A549 (cell line): ENCODE measurements around the gene KIFAP3. TPM values are rescaled to one million over a fixed set of nuclear protein-coding genes. Genes with fewer than 3 reads are reported as not detected.

Source experiments
- ATAC-seq, 2 experiments: fragments of 200-7000 bp in 1 of 2; fragments of >200 bp in 1 of 2; cut with Nextera tagmentation in 1 of 2; cut with Tn5 transposase in 1 of 2; 3 replicates each; pipeline versions ENCODE4 v1.8.0 to v1.9.1; 2018 to 2020; ENCODE audit warnings: mild to moderate bottlenecking in 1 of 2, moderate library complexity in 1 of 2
- CTCF ChIA-PET: fragments of 300-600 bp; sonication (Branson Sonifier 250); formaldehyde crosslinking; extraction: SDS; loops from one replicate; lab custom pipeline; 2021; ENCODE audit warnings: antibody characterized with exemption, inconsistent platforms; lab: Yijun Ruan, JAX
- POLR2A ChIA-PET: fragments of 350-600 bp; formaldehyde crosslinking; extraction: SDS; loops from one replicate; lab custom pipeline; 2021; ENCODE audit warnings: antibody characterized with exemption, inconsistent platforms; lab: Yijun Ruan, JAX
- DNase-seq, 2 experiments: peaks; one replicate each; pipeline versions ENCODE4 v3.0.0 to v3.0.0-alpha.2; 2011 to 2016; ENCODE audit warnings: low read depth in 1 of 2, low spot score in 1 of 2
- FAIRE-seq: peaks from 2 replicates; lab custom pipeline; 2011; peaks lifted over from hg19 to GRCh38; lab: Jason Lieb, UNC
- H3K27ac ChIP-seq, 2 experiments: fragments of >200 bp; sonication (Bioruptor Twin); formaldehyde crosslinking; 3 replicates each; pipeline ENCODE4 v1.5.1; 2016 to 2017
- H3K4me1 ChIP-seq: fragments of >200 bp; sonication (Bioruptor Twin); formaldehyde crosslinking; 3 replicates; pipeline ENCODE4 v1.6.1; 2016
- H3K4me2 ChIP-seq: fragments of >200 bp; sonication (Bioruptor Twin); formaldehyde crosslinking; 3 replicates; pipeline ENCODE4 v1.6.1; 2016
- H3K4me3 ChIP-seq: fragments of >200 bp; sonication (Bioruptor Twin); formaldehyde crosslinking; 3 replicates; pipeline ENCODE4 v1.5.1; 2016
- H3K9me3 ChIP-seq: fragments of >200 bp; sonication (Bioruptor Twin); formaldehyde crosslinking; 3 replicates; pipeline ENCODE4 v1.6.1; 2016
- CEBPB ChIP-seq, 2 experiments: fragments of >200 bp in 1 of 2; sonication (Bioruptor Twin) in 1 of 2; formaldehyde crosslinking in 1 of 2; IDR thresholded peaks; 2 replicates each; pipeline ENCODE4 v1.6.1; 2012 to 2016
- EHMT2 ChIP-seq: fragments of 200-600 bp; sonication (generic); IDR thresholded peaks from 2 replicates; pipeline ENCODE4 v1.6.1; 2016; ENCODE audit warnings: antibody characterized with exemption, low read depth, mild to moderate bottlenecking, moderate library complexity
- ELK1 ChIP-seq: fragments of 150-350 bp; IDR thresholded peaks from 2 replicates; pipeline ENCODE4 v1.6.1; 2014; ENCODE audit warnings: low read depth, mild to moderate bottlenecking, low read length
- ESRRA ChIP-seq: fragments of 150-350 bp; IDR thresholded peaks from 2 replicates; pipeline ENCODE4 v1.6.1; 2014; ENCODE audit warnings: mild to moderate bottlenecking, low read length, borderline replicate concordance
- HDAC2 ChIP-seq: fragments of 200-600 bp; sonication (generic); IDR thresholded peaks from 2 replicates; pipeline ENCODE4 v1.6.1; 2016
- HES2 ChIP-seq: fragments of >200 bp; sonication (Bioruptor Twin); formaldehyde crosslinking; IDR thresholded peaks from 2 replicates; pipeline ENCODE4 v1.6.1; 2016
- HEYL ChIP-seq: fragments of 250-450 bp; sonication (Bioruptor Pico); IDR thresholded peaks from 2 replicates; pipeline ENCODE4 v1.8.0; 2021; ENCODE audit warnings: mild to moderate bottlenecking, moderate library complexity
- HOXA7 ChIP-seq: fragments of 250-450 bp; sonication (Bioruptor Pico); IDR thresholded peaks from 2 replicates; pipeline ENCODE4 v1.5.0; 2020; ENCODE audit warnings: mild to moderate bottlenecking, moderate library complexity
- JUN ChIP-seq, 2 experiments: fragments of >200 bp; sonication (Bioruptor Twin); formaldehyde crosslinking; IDR thresholded peaks; 2 replicates in 1 of 2; 3 replicates in 1 of 2; pipeline ENCODE4 v1.6.1; 2016 to 2017
- MAFK ChIP-seq: fragments of 450-650 bp; IDR thresholded peaks from 2 replicates; pipeline ENCODE4 v1.6.1; 2014; ENCODE audit not compliant: partially characterized antibody
- PBX3 ChIP-seq: IDR thresholded peaks from 2 replicates; pipeline ENCODE4 v1.6.1; 2012
- POLR2A ChIP-seq: IDR thresholded peaks from 2 replicates; pipeline ENCODE4 v1.6.1; 2012; ENCODE audit warnings: mild to moderate bottlenecking, low read length
- POLR2AphosphoS2 ChIP-seq: conservative IDR thresholded peaks from 2 replicates; pipeline ENCODE4 v1.6.1; 2012; ENCODE audit warnings: low read length, improper control_type of control experiment, inconsistent platforms
- RAD21 ChIP-seq, 2 experiments: fragments of >200 bp in 1 of 2; sonication (Bioruptor Twin) in 1 of 2; formaldehyde crosslinking in 1 of 2; IDR thresholded peaks in 1 of 2; conservative IDR thresholded peaks in 1 of 2; 2 replicates in 1 of 2; 3 replicates in 1 of 2; pipeline ENCODE4 v1.6.1; 2012 to 2018; ENCODE audit warnings: inconsistent platforms in 1 of 2
- RARB ChIP-seq: fragments of 250-450 bp; sonication (Bioruptor Pico); IDR thresholded peaks from 2 replicates; pipeline ENCODE4 v1.8.0; 2021; ENCODE audit warnings: mild to moderate bottlenecking, moderate library complexity
- RCOR1 ChIP-seq: fragments of 150-350 bp; IDR thresholded peaks from 2 replicates; pipeline ENCODE4 v1.6.1; 2014; ENCODE audit warnings: antibody characterized with exemption, low read length, low read depth
- REST ChIP-seq: fragments of 200-600 bp; sonication (generic); IDR thresholded peaks from 2 replicates; pipeline ENCODE4 v1.6.1; 2016; ENCODE audit warnings: antibody characterized with exemption, mild to moderate bottlenecking, moderate library complexity
- SMC3 ChIP-seq: fragments of >200 bp; sonication (Bioruptor Twin); formaldehyde crosslinking; IDR thresholded peaks from 3 replicates; pipeline ENCODE4 v1.6.1; 2018; ENCODE audit warnings: inconsistent platforms
- SREBF2 ChIP-seq: fragments of 450-650 bp; IDR thresholded peaks from 2 replicates; pipeline ENCODE4 v1.6.1; 2014; ENCODE audit warnings: mild to moderate bottlenecking, moderate library complexity
- ZC3H11A ChIP-seq: fragments of 450-650 bp; IDR thresholded peaks from 2 replicates; pipeline ENCODE4 v1.6.1; 2014; ENCODE audit warnings: antibody characterized with exemption, mild to moderate bottlenecking
- ZSCAN20 ChIP-seq: fragments of 250-450 bp; sonication (Bioruptor Pico); IDR thresholded peaks from 2 replicates; pipeline ENCODE4 v1.8.0; 2022; ENCODE audit warnings: mild to moderate bottlenecking, moderate library complexity
- WGBS: methylation state at CpG from one replicate; pipeline ENCODE4 v1.1.6; 2017; ENCODE audit errors: missing lambda C conversion rate; 5-methylcytosine and 5-hydroxymethylcytosine counted together
- polyA plus RNA-seq, 4 experiments: library from polyadenylated mRNA; depleted of rRNA in 3 of 4; stranded (reverse); fragments of >200 nt; fragmentation: RNase III in 1 of 4; extraction: RNeasy Plus Mini Kit Qiagen cat#74134 plus additional on column Dnase treatment in 1 of 4; gene quantifications; 2 replicates in 3 of 4; 3 replicates in 1 of 4; pipeline ENCODE4 v1.2.3, GENCODE V29; 2011 to 2017
- TF ChIP-seq, protein P1 (sequence below): fragments of >200 bp; sonication (Bioruptor Twin); formaldehyde crosslinking; IDR thresholded peaks from 3 replicates; pipeline ENCODE4 v1.6.1; 2016
- TF ChIP-seq, protein P2 (sequence below): fragments of 250-450 bp; sonication (Bioruptor Pico); IDR thresholded peaks from 2 replicates; pipeline ENCODE4 v1.5.0; 2020; ENCODE audit warnings: low read depth, mild to moderate bottlenecking, moderate library complexity
- TF ChIP-seq, protein P3 (sequence below): fragments of 250-450 bp; sonication (Bioruptor Pico); IDR thresholded peaks from 2 replicates; pipeline ENCODE4 v1.5.0; 2021; ENCODE audit warnings: mild to moderate bottlenecking, moderate library complexity, borderline replicate concordance
- TF ChIP-seq, protein P4 (sequence below): IDR thresholded peaks from 2 replicates; pipeline ENCODE4 v1.6.1; 2012; ENCODE audit warnings: low read depth, borderline replicate concordance

KIFAP3 gene
- polyA plus RNA-seq, 2 of the 4 experiments (the other 2 are of a cell fraction): 11.7 to 19.0 TPM

- POLR2A ChIA-PET: no interaction called here
- FAIRE-seq: no peak
- no peaks in the 10 kb centered on the region for H3K9me3 ChIP-seq
- 93% methylated on average over 1 of the region's 1 CpG for WGBS
- no peak overlapping the region for H3K4me3 ChIP-seq
- no peak overlapping the region for H3K27ac ChIP-seq
- peaks cover 11% of the 10 kb centered on the region for H3K4me1 ChIP-seq
- CTCF ChIA-PET: interaction anchor here (0.9 kb wide), 1 partner anchor 16 kb away, joined by 3 read pairs; no protein-coding TSS in a partner anchor
- no peak for TF ChIP-seq SMC3
- TF ChIP-seq, protein P1, sequence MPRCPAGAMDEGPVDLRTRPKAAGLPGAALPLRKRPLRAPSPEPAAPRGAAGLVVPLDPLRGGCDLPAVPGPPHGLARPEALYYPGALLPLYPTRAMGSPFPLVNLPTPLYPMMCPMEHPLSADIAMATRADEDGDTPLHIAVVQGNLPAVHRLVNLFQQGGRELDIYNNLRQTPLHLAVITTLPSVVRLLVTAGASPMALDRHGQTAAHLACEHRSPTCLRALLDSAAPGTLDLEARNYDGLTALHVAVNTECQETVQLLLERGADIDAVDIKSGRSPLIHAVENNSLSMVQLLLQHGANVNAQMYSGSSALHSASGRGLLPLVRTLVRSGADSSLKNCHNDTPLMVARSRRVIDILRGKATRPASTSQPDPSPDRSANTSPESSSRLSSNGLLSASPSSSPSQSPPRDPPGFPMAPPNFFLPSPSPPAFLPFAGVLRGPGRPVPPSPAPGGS: no peak
- TF ChIP-seq POLR2AphosphoS2: no peak
- TF ChIP-seq HEYL (CRISPR knock-in tag): no peak
- TF ChIP-seq ZSCAN20 (CRISPR knock-in tag): no peak
- TF ChIP-seq, protein P2, sequence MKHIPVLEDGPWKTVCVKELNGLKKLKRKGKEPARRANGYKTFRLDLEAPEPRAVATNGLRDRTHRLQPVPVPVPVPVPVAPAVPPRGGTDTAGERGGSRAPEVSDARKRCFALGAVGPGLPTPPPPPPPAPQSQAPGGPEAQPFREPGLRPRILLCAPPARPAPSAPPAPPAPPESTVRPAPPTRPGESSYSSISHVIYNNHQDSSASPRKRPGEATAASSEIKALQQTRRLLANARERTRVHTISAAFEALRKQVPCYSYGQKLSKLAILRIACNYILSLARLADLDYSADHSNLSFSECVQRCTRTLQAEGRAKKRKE (CRISPR knock-in tag): no peak
- no peak for TF ChIP-seq RARB (CRISPR knock-in tag)
- TF ChIP-seq CEBPB (IDR thresholded peaks at IDR 0.05): no peak
- TF ChIP-seq SREBF2: no peak
- TF ChIP-seq, all 56 proteins: peak for 0
- ATAC-seq (no peak), DNase-seq (no peak)
- no peak overlapping the region for H3K4me2 ChIP-seq
Observed at GRCh38 chr1:170071378-170071777, 3.1 kb downstream of the KIFAP3 start.

GRCh38 chr1:170068923-170069322 lies 5.6 kb downstream of the KIFAP3 start:
- peaks cover 8% of the 10 kb centered on the region for H3K4me1 ChIP-seq
- TF ChIP-seq, protein P3, sequence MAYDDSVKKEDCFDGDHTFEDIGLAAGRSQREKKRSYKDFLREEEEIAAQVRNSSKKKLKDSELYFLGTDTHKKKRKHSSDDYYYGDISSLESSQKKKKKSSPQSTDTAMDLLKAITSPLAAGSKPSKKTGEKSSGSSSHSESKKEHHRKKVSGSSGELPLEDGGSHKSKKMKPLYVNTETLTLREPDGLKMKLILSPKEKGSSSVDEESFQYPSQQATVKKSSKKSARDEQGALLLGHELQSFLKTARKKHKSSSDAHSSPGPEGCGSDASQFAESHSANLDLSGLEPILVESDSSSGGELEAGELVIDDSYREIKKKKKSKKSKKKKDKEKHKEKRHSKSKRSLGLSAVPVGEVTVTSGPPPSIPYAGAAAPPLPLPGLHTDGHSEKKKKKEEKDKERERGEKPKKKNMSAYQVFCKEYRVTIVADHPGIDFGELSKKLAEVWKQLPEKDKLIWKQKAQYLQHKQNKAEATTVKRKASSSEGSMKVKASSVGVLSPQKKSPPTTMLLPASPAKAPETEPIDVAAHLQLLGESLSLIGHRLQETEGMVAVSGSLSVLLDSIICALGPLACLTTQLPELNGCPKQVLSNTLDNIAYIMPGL (CRISPR knock-in tag): no peak
- no peak for TF ChIP-seq ZC3H11A
- no peak for TF ChIP-seq REST
- TF ChIP-seq ESRRA: no peak
- TF ChIP-seq, protein P2 (CRISPR knock-in tag): no peak
- no peak for TF ChIP-seq HEYL (CRISPR knock-in tag)
- TF ChIP-seq ZSCAN20 (CRISPR knock-in tag): no peak
- TF ChIP-seq PBX3: no peak
- no peak for TF ChIP-seq SREBF2
- TF ChIP-seq RAD21 (conservative IDR thresholded peaks at IDR 0.05 in 1 of 2, IDR thresholded peaks at IDR 0.05 in 1 of 2): no peak
- TF ChIP-seq EHMT2: no peak
- TF ChIP-seq POLR2A: no peak
- no peak for TF ChIP-seq MAFK
- no peak for TF ChIP-seq HES2
- TF ChIP-seq HOXA7 (CRISPR knock-in tag): no peak
- no peak for TF ChIP-seq ELK1
- TF ChIP-seq, protein P4, sequence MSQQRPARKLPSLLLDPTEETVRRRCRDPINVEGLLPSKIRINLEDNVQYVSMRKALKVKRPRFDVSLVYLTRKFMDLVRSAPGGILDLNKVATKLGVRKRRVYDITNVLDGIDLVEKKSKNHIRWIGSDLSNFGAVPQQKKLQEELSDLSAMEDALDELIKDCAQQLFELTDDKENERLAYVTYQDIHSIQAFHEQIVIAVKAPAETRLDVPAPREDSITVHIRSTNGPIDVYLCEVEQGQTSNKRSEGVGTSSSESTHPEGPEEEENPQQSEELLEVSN: no peak
- no peak for TF ChIP-seq JUN (IDR thresholded peaks at IDR 0.05)
- no peak for TF ChIP-seq HDAC2
- TF ChIP-seq RCOR1: no peak
- ChIA-PET POLR2A (no interaction called here), CTCF (no interaction called here)
- no peak for FAIRE-seq
- H3K27ac ChIP-seq: no peak overlapping the region
- no peak overlapping the region for H3K4me2 ChIP-seq
- no peak for DNase-seq
- ATAC-seq: no peak
- H3K9me3 ChIP-seq: no peaks in the 10 kb centered on the region
- H3K4me3 ChIP-seq: no peak overlapping the region
